ENCODE measurements around the gene SORCS3. TPM values are rescaled to one million over a fixed set of nuclear protein-coding genes. Genes with fewer than 3 reads are reported as not detected.

SORCS3 gene
- total RNA-seq, 1 experiment from 2014 or later: 0.94 TPM

- TF ChIP-seq ZBTB43 (CRISPR knock-in tag; IDR thresholded peaks at IDR 0.05): no peak
These were observed 175.4 kb downstream of the SORCS3 start (continued) for GRCh38 chr10:104816501-104816900.

GRCh38 chr10:104819731-104820130 is 178.6 kb downstream of the SORCS3 start:
- Mint-ChIP-seq H3K27me3 (ENCODE audit: low read depth) (no peaks in the 10 kb centered on the region; the same call in none of the 2 replicates), H3K27ac (no peak overlapping the region), H3K4me1 (peaks cover 11% of the 10 kb centered on the region), H3K4me3 (no peak overlapping the region), H3K36me3 (no peaks in the 10 kb centered on the region), H3K9me3 (no peaks in the 10 kb centered on the region)
- no peak for ATAC-seq
- ChIA-PET CTCF (no interaction called here), POLR2A (no interaction called here)
- no peak for DNase-seq (ENCODE audit: low spot score)
- TF ChIP-seq SMAD4 (CRISPR knock-in tag; IDR thresholded peaks at IDR 0.05): no peak

GRCh38 chr10:104822088-104822487 is 181.0 kb downstream of the SORCS3 start:
- no peak for TF ChIP-seq ZNF512 (CRISPR knock-in tag; IDR thresholded peaks at IDR 0.05; ENCODE audit: borderline replicate concordance)
- no peak for TF ChIP-seq ZNF232 (CRISPR knock-in tag; IDR thresholded peaks at IDR 0.05)
- TF ChIP-seq, protein P1, sequence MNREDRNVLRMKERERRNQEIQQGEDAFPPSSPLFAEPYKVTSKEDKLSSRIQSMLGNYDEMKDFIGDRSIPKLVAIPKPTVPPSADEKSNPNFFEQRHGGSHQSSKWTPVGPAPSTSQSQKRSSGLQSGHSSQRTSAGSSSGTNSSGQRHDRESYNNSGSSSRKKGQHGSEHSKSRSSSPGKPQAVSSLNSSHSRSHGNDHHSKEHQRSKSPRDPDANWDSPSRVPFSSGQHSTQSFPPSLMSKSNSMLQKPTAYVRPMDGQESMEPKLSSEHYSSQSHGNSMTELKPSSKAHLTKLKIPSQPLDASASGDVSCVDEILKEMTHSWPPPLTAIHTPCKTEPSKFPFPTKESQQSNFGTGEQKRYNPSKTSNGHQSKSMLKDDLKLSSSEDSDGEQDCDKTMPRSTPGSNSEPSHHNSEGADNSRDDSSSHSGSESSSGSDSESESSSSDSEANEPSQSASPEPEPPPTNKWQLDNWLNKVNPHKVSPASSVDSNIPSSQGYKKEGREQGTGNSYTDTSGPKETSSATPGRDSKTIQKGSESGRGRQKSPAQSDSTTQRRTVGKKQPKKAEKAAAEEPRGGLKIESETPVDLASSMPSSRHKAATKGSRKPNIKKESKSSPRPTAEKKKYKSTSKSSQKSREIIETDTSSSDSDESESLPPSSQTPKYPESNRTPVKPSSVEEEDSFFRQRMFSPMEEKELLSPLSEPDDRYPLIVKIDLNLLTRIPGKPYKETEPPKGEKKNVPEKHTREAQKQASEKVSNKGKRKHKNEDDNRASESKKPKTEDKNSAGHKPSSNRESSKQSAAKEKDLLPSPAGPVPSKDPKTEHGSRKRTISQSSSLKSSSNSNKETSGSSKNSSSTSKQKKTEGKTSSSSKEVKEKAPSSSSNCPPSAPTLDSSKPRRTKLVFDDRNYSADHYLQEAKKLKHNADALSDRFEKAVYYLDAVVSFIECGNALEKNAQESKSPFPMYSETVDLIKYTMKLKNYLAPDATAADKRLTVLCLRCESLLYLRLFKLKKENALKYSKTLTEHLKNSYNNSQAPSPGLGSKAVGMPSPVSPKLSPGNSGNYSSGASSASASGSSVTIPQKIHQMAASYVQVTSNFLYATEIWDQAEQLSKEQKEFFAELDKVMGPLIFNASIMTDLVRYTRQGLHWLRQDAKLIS (CRISPR knock-in tag; IDR thresholded peaks at IDR 0.05; ENCODE audit: borderline replicate concordance): no peak
- TF ChIP-seq ARID4B (CRISPR knock-in tag; IDR thresholded peaks at IDR 0.05; ENCODE audit: borderline replicate concordance): no peak
- no peak for TF ChIP-seq ZNF423 (CRISPR knock-in tag; IDR thresholded peaks at IDR 0.05)
- no peak for TF ChIP-seq ZNF317 (CRISPR knock-in tag; IDR thresholded peaks at IDR 0.05; ENCODE audit: borderline replicate concordance, low read depth)
- TF ChIP-seq GABPB1 (CRISPR knock-in tag; IDR thresholded peaks at IDR 0.05): no peak
- TF ChIP-seq, protein P2, sequence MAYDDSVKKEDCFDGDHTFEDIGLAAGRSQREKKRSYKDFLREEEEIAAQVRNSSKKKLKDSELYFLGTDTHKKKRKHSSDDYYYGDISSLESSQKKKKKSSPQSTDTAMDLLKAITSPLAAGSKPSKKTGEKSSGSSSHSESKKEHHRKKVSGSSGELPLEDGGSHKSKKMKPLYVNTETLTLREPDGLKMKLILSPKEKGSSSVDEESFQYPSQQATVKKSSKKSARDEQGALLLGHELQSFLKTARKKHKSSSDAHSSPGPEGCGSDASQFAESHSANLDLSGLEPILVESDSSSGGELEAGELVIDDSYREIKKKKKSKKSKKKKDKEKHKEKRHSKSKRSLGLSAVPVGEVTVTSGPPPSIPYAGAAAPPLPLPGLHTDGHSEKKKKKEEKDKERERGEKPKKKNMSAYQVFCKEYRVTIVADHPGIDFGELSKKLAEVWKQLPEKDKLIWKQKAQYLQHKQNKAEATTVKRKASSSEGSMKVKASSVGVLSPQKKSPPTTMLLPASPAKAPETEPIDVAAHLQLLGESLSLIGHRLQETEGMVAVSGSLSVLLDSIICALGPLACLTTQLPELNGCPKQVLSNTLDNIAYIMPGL (CRISPR knock-in tag; IDR thresholded peaks at IDR 0.05): no peak
- no peak for TF ChIP-seq CDX4 (CRISPR knock-in tag; IDR thresholded peaks at IDR 0.05; ENCODE audit: borderline replicate concordance)
- H3K27me3 Mint-ChIP-seq (ENCODE audit: low read depth): no peaks in the 10 kb centered on the region; the same call in none of the 2 replicates
- peaks cover 8% of the 10 kb centered on the region for H3K4me1 Mint-ChIP-seq
- POLR2A ChIA-PET: no interaction called here
- DNase-seq (ENCODE audit: low spot score): no peak
- H3K9me3 Mint-ChIP-seq: peaks cover 11% of the 10 kb centered on the region
- CTCF ChIA-PET: no interaction called here
- no peak overlapping the region for H3K27ac Mint-ChIP-seq
- no peak overlapping the region for H3K4me3 Mint-ChIP-seq
- ATAC-seq: no peak
- no peaks in the 10 kb centered on the region for H3K36me3 Mint-ChIP-seq

All from WTC11 (cell line).